DOHH2 (cell line): ENCODE data around the gene CLIC6.

Experiments used
- H3F3A ChIP-seq: fragments of 200-600 bp; sonication (generic), shearing (Covaris generic); 2 replicates; pipeline ENCODE4 v1.6.0; 2016; ENCODE audit warnings: antibody characterized with exemption, mild to moderate bottlenecking; ENCODE audit not compliant: control insufficient read depth, insufficient read depth
- H3K27ac ChIP-seq: fragments of 200-600 bp; sonication (generic); 2 replicates; pipeline ENCODE4 v1.5.1; 2014; ENCODE audit warnings: low read depth, mild to moderate bottlenecking, low read length, moderate library complexity
- H3K27me3 ChIP-seq: fragments of 200-600 bp; sonication (generic); 2 replicates; pipeline ENCODE4 v1.6.1; 2014; ENCODE audit warnings: mild to moderate bottlenecking, low read length, mixed read lengths; ENCODE audit not compliant: control insufficient read depth
- H3K36me3 ChIP-seq: fragments of 200-600 bp; sonication (generic); 2 replicates; pipeline ENCODE4 v1.6.1; 2014; ENCODE audit warnings: mild to moderate bottlenecking, low read length, moderate library complexity, mixed read lengths; ENCODE audit not compliant: control insufficient read depth
- H3K4me1 ChIP-seq: fragments of 200-600 bp; sonication (generic); 2 replicates; pipeline ENCODE4 v1.6.1; 2014; ENCODE audit warnings: mild to moderate bottlenecking, low read length, mixed read lengths; ENCODE audit not compliant: control insufficient read depth
- H3K4me2 ChIP-seq: fragments of 200-600 bp; sonication (generic); 2 replicates; pipeline ENCODE4 v1.6.0; 2014; ENCODE audit warnings: mild to moderate bottlenecking, low read length, moderate library complexity
- H3K4me3 ChIP-seq: fragments of 200-600 bp; sonication (generic); 2 replicates; pipeline ENCODE4 v1.5.1; 2014; ENCODE audit warnings: mild to moderate bottlenecking, low read length, mixed read lengths
- H3K79me2 ChIP-seq: fragments of 200-600 bp; sonication (generic); 2 replicates; pipeline ENCODE4 v1.6.1; 2014; ENCODE audit warnings: mild to moderate bottlenecking, low read length, mixed read lengths; ENCODE audit not compliant: control insufficient read depth
- H3K9me2 ChIP-seq: fragments of 200-600 bp; sonication (generic); replicated peaks from 2 replicates; pipeline ENCODE4 v1.6.1; 2014; ENCODE audit warnings: mild to moderate bottlenecking, low read length, mixed read lengths; ENCODE audit not compliant: control insufficient read depth
- H3K9me3 ChIP-seq: fragments of 200-600 bp; sonication (generic); 2 replicates; pipeline ENCODE4 v1.6.1; 2014; ENCODE audit warnings: antibody characterized with exemption, low read length, mixed read lengths; ENCODE audit not compliant: control insufficient read depth, insufficient read depth
- H4K20me1 ChIP-seq: fragments of 200-600 bp; sonication (generic); 2 replicates; pipeline ENCODE4 v1.6.0; 2014; ENCODE audit warnings: low read depth, mild to moderate bottlenecking, antibody characterized with exemption, low read length, moderate library complexity; ENCODE audit not compliant: control insufficient read depth, insufficient read depth
- EZH2phosphoT487 ChIP-seq: fragments of 200-600 bp; sonication (generic); IDR thresholded peaks from 2 replicates; pipeline ENCODE4 v1.6.1; 2017; ENCODE audit warnings: borderline replicate concordance, mild to moderate bottlenecking, antibody characterized with exemption, low read length, moderate library complexity, mixed read lengths
- TF ChIP-seq, protein P1 (sequence below): fragments of 200-600 bp; sonication (generic); IDR thresholded peaks from one replicate; pipeline ENCODE4 v1.5.1; 2014; ENCODE audit warnings: antibody characterized with exemption, mild to moderate bottlenecking, low read depth, low read length; ENCODE audit not compliant: poor library complexity, severe bottlenecking

The CLIC6 gene

GRCh38 chr21:34668803-34669148, at the start of gene CLIC6:
Gene CLIC6 (plus strand): TSS chr21:34668994. CDS start chr21:34669389, 395 bp downstream.
- H3K27me3 ChIP-seq: peaks cover 7% of the 10 kb centered on the region; the same call in 1 of the 2 replicates
- no peaks in the 10 kb centered on the region for H3K9me3 ChIP-seq
- no peak within 1 kb of the TSS for H3K4me3 ChIP-seq
- H3K9me2 ChIP-seq: no peaks in the 10 kb centered on the region
- H3K4me1 ChIP-seq: no peaks in the 10 kb centered on the region
- H3K36me3 ChIP-seq: no peaks in the 10 kb centered on the region
- no peaks in the 10 kb centered on the region for H4K20me1 ChIP-seq
- TF ChIP-seq, protein P1, sequence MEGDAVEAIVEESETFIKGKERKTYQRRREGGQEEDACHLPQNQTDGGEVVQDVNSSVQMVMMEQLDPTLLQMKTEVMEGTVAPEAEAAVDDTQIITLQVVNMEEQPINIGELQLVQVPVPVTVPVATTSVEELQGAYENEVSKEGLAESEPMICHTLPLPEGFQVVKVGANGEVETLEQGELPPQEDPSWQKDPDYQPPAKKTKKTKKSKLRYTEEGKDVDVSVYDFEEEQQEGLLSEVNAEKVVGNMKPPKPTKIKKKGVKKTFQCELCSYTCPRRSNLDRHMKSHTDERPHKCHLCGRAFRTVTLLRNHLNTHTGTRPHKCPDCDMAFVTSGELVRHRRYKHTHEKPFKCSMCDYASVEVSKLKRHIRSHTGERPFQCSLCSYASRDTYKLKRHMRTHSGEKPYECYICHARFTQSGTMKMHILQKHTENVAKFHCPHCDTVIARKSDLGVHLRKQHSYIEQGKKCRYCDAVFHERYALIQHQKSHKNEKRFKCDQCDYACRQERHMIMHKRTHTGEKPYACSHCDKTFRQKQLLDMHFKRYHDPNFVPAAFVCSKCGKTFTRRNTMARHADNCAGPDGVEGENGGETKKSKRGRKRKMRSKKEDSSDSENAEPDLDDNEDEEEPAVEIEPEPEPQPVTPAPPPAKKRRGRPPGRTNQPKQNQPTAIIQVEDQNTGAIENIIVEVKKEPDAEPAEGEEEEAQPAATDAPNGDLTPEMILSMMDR: no peak
- no peak for TF ChIP-seq EZH2phosphoT487
- H3K27ac ChIP-seq: no peak within 1 kb of the TSS
- no peak within 1 kb of the TSS for H3K4me2 ChIP-seq
- no peaks in the 10 kb centered on the region for H3F3A ChIP-seq
- H3K79me2 ChIP-seq: no peaks in the 10 kb centered on the region

GRCh38 chr21:34619841-34620665, 48.7 kb upstream of the CLIC6 start:
- H3K4me3 ChIP-seq: no peak overlapping the region
- no peaks in the 10 kb centered on the region for H3K36me3 ChIP-seq
- no peaks in the 10 kb centered on the region for H3K4me1 ChIP-seq
- H3K4me2 ChIP-seq: no peak overlapping the region
- no peaks in the 10 kb centered on the region for H3K9me3 ChIP-seq
- H3K79me2 ChIP-seq: no peaks in the 10 kb centered on the region
- H3K27me3 ChIP-seq: peaks cover 4% of the 10 kb centered on the region
- TF ChIP-seq EZH2phosphoT487: no peak
- TF ChIP-seq, protein P1: no peak
- H3K27ac ChIP-seq: no peak overlapping the region
- no peaks in the 10 kb centered on the region for H3K9me2 ChIP-seq
- H3F3A ChIP-seq: no peaks in the 10 kb centered on the region
- no peaks in the 10 kb centered on the region for H4K20me1 ChIP-seq

DNA sequence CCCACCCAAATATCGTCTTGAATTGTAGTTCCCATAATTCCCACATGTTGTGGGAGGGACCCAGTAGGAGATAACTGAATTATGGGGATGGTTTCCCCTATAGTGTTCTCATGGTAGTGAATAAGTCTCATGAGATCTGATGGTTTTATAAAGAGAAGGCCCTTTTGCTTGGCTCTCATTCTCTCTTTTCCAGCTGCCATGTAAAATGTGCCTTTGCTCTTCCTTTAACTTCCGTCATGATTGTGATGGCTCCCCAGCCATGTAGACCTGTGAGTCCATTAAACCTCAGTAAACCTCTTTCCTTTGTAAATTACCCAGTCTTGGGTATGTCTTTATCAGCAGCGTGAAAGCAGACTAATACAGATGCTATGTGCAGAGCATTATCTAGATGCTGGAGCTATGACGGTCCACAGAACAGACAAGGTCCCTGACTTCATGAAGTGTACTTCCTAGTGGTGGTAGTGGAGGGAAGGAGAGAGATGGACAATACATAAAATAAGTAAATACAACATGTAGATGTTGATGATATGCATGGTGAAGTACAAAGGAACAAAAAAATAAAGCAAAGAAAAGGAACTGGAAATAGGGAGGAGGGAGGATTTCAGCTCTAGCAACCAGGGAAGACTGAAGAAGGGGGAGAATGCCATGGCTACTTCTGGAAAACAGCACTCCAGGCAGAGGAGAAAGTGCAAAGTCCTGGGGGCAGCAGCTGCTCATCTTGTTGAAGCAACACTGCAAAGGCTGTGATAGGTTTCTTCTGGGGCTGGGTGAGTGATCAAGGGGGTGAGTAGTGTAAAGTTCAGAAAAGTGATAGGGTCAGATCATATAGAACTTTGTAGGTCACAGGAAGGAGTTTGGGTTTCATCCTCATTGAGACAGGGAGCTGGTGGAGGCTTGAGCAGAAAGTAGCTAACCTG, 47.1 kb upstream of the CLIC6 start:
- H3K36me3 ChIP-seq: no peaks in the 10 kb centered on the region
- H3K4me3 ChIP-seq: no peak overlapping the region
- no peaks in the 10 kb centered on the region for H3K9me2 ChIP-seq
- H3K27me3 ChIP-seq: peaks cover 4% of the 10 kb centered on the region
- no peaks in the 10 kb centered on the region for H3K79me2 ChIP-seq
- no peaks in the 10 kb centered on the region for H4K20me1 ChIP-seq
- H3K9me3 ChIP-seq: no peaks in the 10 kb centered on the region
- H3K27ac ChIP-seq: no peak overlapping the region
- H3F3A ChIP-seq: no peaks in the 10 kb centered on the region
- TF ChIP-seq EZH2phosphoT487: no peak
- no peaks in the 10 kb centered on the region for H3K4me1 ChIP-seq
- H3K4me2 ChIP-seq: no peak overlapping the region
